GM12865 (cell line): ENCODE measurements around the gene SYNJ2.

Source experiments
- DNase-seq: peaks from one replicate; pipeline ENCODE4 v3.0.0; 2010; ENCODE audit warnings: low read depth
- H3K4me3 ChIP-seq: 2 replicates; pipeline ENCODE4 v1.5.1; 2011; ENCODE audit warnings: mild to moderate bottlenecking, low read depth, low read length, control low read depth
- CTCF ChIP-seq: IDR thresholded peaks from 2 replicates; pipeline ENCODE4 v1.5.1; 2011; ENCODE audit warnings: low read length, control low read depth, low read depth, inconsistent platforms; ENCODE audit not compliant: insufficient read depth; ENCODE audit errors: missing control alignments

Gene SYNJ2

GRCh38 chr6:157959451-157960227, 22.0 kb upstream of the SYNJ2 start:
- DNase-seq: no peak

GRCh38 chr6:157961153-157961831, 20.4 kb upstream of the SYNJ2 start:
- no peak for TF ChIP-seq CTCF
- H3K4me3 ChIP-seq: no peak overlapping the region
- no peak for DNase-seq

More at GRCh38 chr6:157959451-157960227, 22.0 kb upstream of the SYNJ2 start:
- H3K4me3 ChIP-seq: no peak overlapping the region
- TF ChIP-seq CTCF: no peak

- no peak overlapping the region for H3K4me3 ChIP-seq
- no peak for DNase-seq
- TF ChIP-seq CTCF: no peak
Measured at GRCh38 chr6:157961832-157962575, 19.7 kb upstream of the SYNJ2 start.

GRCh38 chr6:157962601-157963302, 18.9 kb upstream of the SYNJ2 start:
- DNase-seq: no peak
- TF ChIP-seq CTCF: no peak
- no peak overlapping the region for H3K4me3 ChIP-seq

- no peak for DNase-seq
- TF ChIP-seq CTCF: no peak
- no peak overlapping the region for H3K4me3 ChIP-seq
Measured at GRCh38 chr6:157964100-157964499, 17.6 kb upstream of the SYNJ2 start.

- no peak for TF ChIP-seq CTCF
- DNase-seq: no peak
- H3K4me3 ChIP-seq: no peak overlapping the region
Measured at GRCh38 chr6:157965387-157965786, 16.3 kb upstream of the SYNJ2 start.
